ENCODE measurements around the gene TXNDC2. TPM values are rescaled to one million over a fixed set of nuclear protein-coding genes. Genes with fewer than 3 reads are reported as not detected.
A peak's percentile ranks its signal among the peaks of the same experiment; 100 is the strongest.

The TXNDC2 gene
- total and polyA plus RNA-seq, 9 of the 15 experiments (the other 6 are each of a cell fraction or from before 2014, with no cell fraction given) = 1.2 to 4.9 (median 2.3) TPM

DNA sequence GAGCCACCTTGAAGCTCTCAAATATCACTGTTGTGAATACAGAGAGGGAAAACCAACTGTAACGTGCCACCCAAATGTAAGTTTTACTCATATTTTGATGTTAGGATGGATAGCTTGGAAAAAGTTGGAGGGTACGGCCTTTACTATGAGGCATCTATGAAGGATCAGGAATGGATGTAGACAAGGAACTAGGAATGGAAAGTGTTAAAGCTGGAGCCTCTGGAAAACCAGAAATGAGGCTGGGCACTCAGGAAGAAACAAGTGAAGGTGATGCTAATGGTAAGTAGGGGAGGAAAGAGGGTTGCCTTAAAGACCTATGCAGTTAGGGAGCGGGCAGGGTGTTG lies 204 bp downstream of the TXNDC2 start (continued):
- TF ChIP-seq, protein P1, sequence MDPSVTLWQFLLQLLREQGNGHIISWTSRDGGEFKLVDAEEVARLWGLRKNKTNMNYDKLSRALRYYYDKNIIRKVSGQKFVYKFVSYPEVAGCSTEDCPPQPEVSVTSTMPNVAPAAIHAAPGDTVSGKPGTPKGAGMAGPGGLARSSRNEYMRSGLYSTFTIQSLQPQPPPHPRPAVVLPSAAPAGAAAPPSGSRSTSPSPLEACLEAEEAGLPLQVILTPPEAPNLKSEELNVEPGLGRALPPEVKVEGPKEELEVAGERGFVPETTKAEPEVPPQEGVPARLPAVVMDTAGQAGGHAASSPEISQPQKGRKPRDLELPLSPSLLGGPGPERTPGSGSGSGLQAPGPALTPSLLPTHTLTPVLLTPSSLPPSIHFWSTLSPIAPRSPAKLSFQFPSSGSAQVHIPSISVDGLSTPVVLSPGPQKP (CRISPR knock-in tag; IDR thresholded peaks at IDR 0.05) = no peak
- TF ChIP-seq, protein P2, sequence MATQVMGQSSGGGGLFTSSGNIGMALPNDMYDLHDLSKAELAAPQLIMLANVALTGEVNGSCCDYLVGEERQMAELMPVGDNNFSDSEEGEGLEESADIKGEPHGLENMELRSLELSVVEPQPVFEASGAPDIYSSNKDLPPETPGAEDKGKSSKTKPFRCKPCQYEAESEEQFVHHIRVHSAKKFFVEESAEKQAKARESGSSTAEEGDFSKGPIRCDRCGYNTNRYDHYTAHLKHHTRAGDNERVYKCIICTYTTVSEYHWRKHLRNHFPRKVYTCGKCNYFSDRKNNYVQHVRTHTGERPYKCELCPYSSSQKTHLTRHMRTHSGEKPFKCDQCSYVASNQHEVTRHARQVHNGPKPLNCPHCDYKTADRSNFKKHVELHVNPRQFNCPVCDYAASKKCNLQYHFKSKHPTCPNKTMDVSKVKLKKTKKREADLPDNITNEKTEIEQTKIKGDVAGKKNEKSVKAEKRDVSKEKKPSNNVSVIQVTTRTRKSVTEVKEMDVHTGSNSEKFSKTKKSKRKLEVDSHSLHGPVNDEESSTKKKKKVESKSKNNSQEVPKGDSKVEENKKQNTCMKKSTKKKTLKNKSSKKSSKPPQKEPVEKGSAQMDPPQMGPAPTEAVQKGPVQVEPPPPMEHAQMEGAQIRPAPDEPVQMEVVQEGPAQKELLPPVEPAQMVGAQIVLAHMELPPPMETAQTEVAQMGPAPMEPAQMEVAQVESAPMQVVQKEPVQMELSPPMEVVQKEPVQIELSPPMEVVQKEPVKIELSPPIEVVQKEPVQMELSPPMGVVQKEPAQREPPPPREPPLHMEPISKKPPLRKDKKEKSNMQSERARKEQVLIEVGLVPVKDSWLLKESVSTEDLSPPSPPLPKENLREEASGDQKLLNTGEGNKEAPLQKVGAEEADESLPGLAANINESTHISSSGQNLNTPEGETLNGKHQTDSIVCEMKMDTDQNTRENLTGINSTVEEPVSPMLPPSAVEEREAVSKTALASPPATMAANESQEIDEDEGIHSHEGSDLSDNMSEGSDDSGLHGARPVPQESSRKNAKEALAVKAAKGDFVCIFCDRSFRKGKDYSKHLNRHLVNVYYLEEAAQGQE (IDR thresholded peaks at IDR 0.05; ENCODE audit: borderline replicate concordance) = no peak
- TF ChIP-seq, protein P2 (CRISPR knock-in tag; IDR thresholded peaks at IDR 0.05; ENCODE audit: low read depth) = no peak
- no peak for TF ChIP-seq NFIC (IDR thresholded peaks at IDR 0.05)
- no peak for TF ChIP-seq FOXA1 (IDR thresholded peaks at IDR 0.05; ENCODE audit: borderline replicate concordance)
- no peak for TF ChIP-seq SRSF3 (IDR thresholded peaks at IDR 0.05; ENCODE audit: insufficient read depth, low read length)
- TF ChIP-seq, protein P3, sequence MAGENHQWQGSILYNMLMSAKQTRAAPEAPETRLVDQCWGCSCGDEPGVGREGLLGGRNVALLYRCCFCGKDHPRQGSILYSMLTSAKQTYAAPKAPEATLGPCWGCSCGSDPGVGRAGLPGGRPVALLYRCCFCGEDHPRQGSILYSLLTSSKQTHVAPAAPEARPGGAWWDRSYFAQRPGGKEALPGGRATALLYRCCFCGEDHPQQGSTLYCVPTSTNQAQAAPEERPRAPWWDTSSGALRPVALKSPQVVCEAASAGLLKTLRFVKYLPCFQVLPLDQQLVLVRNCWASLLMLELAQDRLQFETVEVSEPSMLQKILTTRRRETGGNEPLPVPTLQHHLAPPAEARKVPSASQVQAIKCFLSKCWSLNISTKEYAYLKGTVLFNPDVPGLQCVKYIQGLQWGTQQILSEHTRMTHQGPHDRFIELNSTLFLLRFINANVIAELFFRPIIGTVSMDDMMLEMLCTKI (IDR thresholded peaks at IDR 0.05; ENCODE audit: partially characterized antibody) = no peak
- TF ChIP-seq ARNT (IDR thresholded peaks at IDR 0.05) = 0 out of 4 replicates have a peak, but pooled peaks of 1 of the 2 experiments have one; percentile 14
- no peak for TF ChIP-seq NR4A1 (CRISPR knock-in tag; IDR thresholded peaks at IDR 0.05)
- TF ChIP-seq NR4A1 (tag; IDR thresholded peaks at IDR 0.05) = peak; percentile 70; the same call in 1 of the 2 replicates
- TF ChIP-seq, protein P4, sequence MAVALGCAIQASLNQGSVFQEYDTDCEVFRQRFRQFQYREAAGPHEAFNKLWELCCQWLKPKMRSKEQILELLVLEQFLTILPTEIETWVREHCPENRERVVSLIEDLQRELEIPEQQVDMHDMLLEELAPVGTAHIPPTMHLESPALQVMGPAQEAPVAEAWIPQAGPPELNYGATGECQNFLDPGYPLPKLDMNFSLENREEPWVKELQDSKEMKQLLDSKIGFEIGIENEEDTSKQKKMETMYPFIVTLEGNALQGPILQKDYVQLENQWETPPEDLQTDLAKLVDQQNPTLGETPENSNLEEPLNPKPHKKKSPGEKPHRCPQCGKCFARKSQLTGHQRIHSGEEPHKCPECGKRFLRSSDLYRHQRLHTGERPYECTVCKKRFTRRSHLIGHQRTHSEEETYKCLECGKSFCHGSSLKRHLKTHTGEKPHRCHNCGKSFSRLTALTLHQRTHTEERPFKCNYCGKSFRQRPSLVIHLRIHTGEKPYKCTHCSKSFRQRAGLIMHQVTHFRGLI (CRISPR knock-in tag; IDR thresholded peaks at IDR 0.05) = no peak
- TF ChIP-seq EP300 (IDR thresholded peaks at IDR 0.05; ENCODE audit: low read length) = no peak
- TF ChIP-seq, protein P5, sequence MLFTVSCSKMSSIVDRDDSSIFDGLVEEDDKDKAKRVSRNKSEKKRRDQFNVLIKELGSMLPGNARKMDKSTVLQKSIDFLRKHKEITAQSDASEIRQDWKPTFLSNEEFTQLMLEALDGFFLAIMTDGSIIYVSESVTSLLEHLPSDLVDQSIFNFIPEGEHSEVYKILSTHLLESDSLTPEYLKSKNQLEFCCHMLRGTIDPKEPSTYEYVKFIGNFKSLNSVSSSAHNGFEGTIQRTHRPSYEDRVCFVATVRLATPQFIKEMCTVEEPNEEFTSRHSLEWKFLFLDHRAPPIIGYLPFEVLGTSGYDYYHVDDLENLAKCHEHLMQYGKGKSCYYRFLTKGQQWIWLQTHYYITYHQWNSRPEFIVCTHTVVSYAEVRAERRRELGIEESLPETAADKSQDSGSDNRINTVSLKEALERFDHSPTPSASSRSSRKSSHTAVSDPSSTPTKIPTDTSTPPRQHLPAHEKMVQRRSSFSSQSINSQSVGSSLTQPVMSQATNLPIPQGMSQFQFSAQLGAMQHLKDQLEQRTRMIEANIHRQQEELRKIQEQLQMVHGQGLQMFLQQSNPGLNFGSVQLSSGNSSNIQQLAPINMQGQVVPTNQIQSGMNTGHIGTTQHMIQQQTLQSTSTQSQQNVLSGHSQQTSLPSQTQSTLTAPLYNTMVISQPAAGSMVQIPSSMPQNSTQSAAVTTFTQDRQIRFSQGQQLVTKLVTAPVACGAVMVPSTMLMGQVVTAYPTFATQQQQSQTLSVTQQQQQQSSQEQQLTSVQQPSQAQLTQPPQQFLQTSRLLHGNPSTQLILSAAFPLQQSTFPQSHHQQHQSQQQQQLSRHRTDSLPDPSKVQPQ (CRISPR knock-in tag; IDR thresholded peaks at IDR 0.05; ENCODE audit: borderline replicate concordance) = no peak
- no peak for TF ChIP-seq NR2C1 (IDR thresholded peaks at IDR 0.05)
- TF ChIP-seq NR2C1 (tag; IDR thresholded peaks at IDR 0.05) = 0 out of 2 replicates have a peak, but pooled peaks have one; percentile 1

Measured in K562 (cell line).